HG02973 (cell line): ENCODE results near the gene PLA2R1.

Source experiments
- ATAC-seq: cut with Tn5 transposase; IDR thresholded peaks from one replicate; pipeline ENCODE4 v1.9.1; 2021; ENCODE audit warnings: moderate library complexity; ENCODE audit not compliant: unreplicated experiment

Gene PLA2R1

DNA sequence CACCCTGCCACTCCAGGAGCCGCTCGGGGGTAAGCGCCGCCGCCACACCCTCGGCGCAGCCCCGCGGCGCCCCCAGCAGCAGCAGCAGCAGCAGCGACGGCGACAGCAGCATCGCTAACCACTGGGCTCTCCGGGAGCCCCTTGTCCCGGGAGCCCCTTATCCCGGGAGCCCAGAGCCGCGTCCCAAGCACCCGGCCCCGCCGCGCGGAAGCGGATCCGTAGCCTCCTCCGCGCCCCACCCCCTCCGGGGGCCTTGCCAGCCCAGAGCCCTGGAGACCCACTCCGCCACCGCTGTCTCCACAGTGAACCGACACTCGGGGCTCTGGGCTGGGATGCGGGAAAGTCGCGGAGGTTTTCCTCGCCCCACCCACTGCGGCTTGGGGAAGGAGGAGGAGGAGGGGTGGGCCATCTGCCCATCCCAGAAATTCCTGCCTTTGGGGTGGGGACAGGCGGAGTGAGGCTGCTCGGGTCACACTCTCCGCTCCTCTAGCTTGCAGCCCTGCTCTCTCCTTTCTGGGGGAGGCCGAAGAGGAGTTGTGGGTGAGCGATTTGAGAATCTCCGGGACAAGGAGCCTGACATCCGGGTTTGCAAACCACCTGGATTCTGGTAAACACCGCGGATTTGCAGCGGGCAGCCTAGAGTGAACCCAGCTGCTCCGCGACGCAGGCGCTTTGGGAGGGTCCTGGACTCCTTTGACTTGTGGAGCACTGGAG lies at the start of gene PLA2R1:
PLA2R1 (minus strand) TSS at position 324 of the 714 bp plus-strand sequence; CDS start at position 112, 212 bp downstream.
- ATAC-seq: no peak

DNA sequence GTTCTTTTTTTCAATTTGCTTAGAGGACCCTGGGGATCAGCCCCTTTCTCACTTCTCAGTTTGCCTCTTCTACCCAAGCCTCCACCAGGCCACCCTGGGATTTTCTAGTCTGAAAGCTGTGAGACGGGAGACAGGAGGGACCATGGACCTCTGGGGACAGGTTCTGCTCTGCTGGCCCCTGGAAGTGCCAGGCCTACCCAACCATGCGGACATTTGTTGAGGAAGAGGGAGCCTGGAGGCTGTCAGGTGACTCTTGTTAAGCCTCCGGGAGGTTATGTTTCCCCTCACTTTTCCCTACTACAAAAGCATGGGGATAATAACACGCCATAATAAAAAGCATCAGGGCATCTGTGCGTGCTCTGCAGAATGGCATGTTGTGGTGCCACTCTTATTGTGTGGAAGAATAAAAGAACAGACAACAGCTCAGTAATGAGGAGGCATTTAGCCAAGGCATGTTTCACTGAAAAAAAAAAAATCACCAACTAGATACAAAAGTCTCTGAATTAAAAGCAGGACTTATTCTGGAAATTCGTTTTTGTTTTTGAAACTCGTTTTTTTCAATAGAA lies 48.3 kb upstream of the PLA2R1 start:
- ATAC-seq: no peak

DNA sequence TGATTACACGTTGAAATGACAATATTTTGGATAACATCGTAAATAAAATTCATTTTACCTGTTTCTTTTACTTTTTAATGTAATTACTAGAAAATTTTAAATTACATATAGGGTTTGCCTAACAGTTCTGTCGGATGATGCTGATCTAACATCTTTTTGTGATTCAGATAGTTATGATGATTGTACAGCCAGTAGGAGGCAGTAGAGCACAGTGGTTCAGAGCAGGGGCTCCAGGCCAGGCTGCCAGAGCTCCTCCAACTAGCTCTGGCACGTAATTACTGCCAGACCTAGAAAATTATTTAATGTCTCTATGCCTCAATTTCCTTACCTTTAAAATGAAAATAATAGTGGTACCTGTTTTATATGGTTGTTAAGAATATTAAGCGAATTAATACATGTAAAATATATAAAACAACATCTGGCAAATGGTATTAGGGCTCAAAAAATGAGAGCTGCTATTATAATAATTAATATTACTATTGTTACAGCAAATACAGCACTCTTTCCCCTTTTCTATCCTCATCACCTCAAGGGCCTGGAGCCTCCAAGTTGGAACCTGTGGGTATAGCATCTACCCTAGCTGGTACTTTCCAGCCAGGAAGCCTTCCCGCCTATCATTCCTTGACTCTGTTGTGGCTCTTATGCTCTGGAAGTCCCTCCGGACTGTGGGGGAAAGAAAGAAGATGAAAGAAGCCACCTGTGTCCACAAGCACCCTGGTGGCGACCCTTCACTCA lies 47.7 kb upstream of the PLA2R1 start:
- peak; percentile 79 for ATAC-seq

DNA sequence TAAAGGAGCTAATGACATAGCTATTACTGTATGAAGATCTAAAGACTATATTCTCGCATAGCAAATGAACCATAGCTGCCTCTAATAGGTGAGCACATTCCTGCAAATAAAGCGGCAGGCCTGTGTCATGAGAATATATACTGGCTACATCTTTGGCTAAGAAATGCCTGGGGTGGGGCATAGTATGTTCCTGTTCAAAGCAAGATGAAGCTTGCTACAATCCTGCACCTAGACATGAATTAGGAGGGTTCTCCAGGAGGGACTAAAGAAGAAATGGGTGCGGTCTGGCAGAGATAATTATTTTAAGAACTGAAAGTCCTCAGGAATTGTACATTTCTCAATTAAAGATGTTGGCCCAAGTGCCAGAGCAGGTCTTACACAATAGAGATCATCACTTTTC lies 46.8 kb upstream of the PLA2R1 start:
- no peak for ATAC-seq

DNA sequence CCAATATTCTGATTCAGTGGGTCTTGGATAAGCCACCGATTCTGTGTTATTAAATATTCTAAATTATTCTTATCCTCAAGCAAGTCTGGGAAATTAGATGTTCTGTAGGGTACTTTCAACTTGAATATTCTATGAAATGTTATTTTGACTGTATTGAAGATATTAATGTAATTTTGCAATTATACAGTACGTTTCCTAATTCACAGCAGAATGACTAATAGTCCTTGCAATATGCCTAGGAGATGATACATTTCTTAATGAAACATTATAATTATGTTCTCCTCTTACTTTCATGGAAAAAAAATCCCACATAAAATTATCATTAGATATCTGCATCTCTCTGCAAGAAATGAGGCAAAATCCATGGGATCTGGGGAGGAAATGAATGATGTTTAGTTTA lies 46.2 kb upstream of the PLA2R1 start:
- no peak for ATAC-seq

DNA sequence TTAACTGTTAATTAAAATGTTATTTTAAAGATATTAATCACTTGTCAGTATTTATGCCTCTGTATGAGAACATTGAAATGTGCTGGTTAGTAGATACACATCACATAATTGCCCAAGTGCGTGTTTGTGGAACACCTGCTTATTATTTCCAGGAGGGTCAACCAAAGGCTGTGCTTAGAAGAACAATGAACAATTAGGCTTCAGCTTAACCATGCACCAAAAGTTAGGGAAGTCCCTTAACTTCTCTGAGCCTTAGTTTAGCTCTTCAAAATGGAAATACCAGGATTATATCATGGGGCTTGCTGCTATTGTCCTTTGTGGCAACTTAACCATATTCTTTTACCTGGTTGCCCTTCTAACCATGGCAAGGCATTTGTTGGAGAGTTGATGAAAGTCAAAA lies 43.0 kb upstream of the PLA2R1 start:
- ATAC-seq: no peak

DNA sequence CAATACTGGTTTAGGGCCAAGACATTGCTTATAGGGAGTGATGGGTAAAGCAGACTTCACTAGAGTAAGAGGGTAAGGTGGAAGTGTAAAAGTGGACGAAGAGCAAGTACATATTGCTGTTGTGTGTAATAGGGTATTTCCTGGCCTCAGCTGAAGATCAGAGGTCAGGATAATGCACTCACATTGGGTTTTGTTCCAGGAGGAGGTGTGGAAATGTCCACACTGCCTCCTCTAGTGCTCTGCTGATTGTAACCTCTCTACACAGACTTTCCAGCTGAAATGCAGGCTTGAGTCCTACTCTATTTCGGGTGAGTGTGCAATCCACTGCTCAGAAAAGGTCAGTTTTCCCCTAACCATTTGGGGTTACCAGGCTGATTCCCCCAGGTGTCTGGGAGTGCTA lies 41.7 kb upstream of the PLA2R1 start:
- ATAC-seq: no peak

DNA sequence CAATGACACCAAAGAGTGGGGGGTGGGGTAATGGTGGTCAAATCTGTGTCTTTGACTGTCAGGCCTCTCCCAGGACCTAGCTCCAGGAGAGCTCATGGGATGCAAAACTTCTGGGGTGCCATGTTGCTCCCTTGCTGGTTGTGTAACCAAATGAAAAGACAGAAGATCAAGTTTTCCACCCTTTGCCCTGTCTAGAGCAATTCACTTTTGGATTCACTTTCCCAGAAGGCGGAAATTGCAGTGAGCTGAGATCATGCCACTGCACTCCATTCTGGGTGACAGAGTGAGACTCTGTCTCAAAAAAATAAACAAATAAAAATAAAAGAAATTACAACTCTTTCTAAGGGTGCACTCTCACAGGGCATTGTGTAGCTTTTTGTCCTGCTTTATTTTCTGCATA lies 34.9 kb upstream of the PLA2R1 start:
- ATAC-seq: no peak

DNA sequence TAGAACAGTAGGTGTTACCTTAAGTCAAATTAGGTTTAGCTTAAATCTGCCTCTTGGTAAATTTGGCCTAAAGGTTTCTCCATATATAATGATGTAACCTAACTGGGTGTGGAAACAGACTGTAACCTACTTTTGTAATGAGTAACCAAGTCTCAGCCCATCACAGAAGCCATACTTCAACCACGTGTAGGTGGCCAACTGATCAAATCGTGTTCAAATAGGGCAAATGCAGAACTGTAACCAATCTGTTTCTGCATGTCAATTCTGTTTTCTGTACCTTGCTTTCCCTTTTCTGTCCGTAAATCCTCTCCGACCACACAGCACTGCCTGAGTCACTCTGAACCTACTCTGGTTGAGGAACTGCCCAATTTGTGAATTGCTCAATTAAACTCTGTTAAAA lies 34.0 kb upstream of the PLA2R1 start:
- ATAC-seq: no peak

DNA sequence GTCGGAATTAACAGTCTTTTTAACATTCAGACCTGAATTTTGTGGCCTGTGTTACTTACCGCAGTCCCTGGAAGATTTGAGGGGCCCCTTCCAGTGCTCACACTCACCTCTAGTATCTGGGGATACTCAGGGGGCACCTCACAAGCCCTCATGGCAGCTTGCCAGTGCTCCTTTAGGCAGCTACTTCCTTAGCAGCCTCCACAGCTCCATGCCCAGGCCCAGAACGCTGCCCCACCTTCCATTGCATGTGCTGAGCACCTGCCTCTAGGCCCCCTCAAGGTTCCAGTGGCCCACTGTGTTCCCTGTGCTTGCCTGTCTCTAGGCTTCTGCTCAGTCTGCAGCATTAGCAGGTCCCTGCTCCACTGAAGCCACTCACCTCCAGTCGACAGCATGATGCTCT lies 30.0 kb upstream of the PLA2R1 start:
- no peak for ATAC-seq

DNA sequence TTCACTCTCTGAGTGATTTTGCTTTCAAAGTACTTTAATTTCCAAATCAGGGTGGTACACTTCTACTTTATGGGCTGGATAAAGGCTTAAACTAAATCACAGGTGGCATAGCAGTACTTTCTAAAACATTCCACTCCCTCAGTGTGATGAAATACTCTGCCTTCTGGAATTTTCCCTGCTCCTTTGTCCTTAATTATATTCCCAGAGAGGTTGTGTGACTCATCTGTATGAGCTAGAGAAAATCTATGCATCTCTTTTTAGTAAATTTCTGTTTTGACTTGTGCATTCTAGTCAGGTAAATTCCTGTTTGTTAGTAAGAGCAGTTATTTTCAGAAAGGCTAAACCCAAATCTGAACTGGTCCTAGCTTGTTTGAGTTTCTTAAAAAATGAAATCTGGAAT lies 29.0 kb upstream of the PLA2R1 start:
- ATAC-seq: no peak

DNA sequence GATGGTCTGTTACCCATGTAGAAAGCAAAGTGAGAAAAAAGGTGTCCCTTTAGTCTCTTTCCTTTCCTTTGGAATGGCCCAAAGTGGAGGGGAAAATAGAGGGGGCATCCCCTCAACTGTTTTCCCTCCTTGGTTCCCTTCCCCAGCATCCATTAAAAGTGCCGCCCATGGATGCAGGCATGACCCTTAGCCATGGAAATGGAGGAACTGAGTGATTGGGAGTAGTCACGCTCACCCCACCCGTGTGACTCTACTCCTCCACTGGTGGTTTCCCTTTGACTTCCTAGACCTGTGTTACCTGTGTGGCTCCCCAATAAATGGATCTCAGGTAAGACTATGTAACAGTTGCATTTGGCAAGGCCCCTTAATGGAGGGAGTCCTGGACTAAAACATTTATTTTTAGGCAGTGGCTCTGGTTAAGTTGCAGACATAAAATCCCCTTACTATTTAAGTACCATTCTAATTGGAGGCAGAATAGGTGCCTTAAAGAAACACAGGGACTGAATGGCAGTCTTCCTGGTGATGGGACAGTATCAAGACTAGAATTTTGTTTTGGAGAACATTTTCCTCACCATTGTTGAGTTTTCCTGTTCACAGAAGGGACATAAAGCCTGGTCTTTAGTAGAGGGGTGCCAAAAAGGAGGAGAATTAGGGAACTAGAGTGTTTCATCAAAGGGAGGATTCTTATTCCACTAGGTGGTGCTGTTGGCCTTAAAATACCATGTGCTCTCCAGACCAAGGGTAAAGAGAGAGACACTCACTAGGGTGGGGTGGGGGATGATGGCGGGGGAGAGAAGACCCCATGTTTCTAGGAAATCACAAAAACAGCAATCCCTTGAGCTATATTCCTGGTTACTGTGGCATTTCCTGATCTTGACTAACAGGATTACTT lies 25.7 kb upstream of the PLA2R1 start:
- no peak for ATAC-seq

DNA sequence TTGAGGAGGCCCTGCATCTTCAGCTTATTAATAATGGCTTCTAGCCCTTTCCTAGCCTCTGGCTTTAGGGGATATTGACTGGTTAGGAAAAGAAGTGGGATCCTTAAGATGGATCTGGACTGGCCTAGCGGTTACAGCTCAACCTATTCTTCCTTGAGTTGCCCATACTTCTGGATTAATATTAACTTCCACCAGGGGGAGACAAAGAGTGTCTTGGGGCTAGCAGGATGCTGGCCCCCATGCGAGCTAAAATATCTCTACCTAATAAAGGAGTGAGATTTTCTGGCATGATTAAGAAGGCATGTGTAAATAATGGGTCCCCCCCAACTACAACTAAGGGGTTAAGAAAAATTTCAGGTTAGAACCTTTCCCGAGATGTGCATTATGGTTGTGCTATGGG lies 23.2 kb upstream of the PLA2R1 start:
- no peak for ATAC-seq

DNA sequence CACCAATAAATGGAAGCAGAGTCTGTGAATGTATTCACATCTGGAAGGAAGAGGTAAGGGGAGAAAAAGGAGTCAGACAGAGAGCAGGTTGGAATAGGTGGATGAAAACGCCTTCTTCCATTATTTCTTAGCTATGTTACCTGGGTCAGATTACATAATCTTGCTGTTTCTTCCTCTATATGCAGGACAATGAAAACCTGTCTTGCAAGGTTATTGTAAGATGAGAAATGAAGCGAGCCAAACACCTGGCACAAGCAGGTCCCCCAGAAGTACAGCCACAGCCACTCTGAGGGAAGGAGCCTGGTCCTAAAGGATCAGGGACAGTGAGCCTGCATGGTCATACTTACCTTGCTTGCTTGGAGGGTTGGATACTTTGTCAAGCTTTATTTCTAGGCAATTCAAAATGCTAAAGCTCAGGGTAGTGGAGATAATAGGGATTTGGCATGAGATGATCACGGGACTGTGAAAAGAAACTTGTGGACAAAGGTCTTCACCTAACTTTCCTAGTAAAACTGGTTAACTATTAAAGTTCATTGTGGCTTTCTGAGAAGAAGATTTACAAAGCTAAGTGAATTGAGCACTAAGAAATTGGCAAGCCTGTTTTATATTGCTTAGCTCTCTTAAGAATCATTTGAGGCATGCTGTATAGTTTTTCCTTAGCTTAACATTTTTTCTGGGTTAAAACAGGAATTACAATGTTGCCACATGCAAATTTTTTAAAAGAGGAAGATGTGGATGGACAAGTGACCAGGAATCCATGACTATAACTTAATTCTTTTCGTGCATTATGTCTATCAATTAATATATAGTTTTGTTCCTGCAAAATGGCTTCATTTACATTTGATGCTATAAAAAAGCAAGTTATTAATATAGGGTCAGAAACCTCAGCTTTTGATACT lies 15.7 kb upstream of the PLA2R1 start:
- ATAC-seq: no peak

DNA sequence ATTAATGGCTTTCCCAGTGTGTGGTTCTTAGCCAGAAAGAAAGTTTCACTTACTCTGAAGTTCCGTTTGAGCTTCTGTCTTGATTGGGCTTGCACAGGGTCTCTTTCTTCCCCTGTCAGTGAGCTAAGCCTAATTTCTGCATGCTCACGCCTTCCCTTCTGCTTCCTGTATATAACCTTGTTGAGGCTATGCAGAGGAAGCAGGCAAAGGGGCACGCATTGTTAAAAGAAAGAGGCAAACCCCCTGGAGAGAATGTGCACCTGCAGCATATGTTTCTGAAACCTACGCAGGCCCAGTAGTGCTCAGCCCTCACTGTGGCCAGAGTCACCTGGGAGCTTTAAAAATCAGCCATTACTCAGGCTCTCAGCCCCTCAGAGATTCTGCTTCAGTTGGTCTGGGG lies 14.5 kb upstream of the PLA2R1 start:
- ATAC-seq: no peak

DNA sequence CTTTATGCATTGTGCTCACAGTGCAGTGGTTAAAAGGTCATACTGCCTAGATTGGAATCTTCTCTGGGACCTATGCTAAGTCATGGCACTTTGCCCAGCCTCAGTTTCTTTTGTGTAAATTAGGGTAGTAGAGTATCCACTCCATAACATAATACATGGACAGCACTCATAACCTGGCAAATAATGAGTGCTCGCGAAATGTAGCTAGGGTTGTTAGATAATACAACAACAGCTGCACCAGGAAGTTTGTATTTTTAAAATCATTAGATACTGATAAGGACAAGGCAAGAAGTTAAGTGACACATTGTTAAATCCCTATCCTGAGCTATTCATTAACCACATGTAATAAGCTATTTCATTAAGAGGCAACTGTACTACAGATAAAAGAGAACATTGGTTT lies 13.8 kb upstream of the PLA2R1 start:
- no peak for ATAC-seq

DNA sequence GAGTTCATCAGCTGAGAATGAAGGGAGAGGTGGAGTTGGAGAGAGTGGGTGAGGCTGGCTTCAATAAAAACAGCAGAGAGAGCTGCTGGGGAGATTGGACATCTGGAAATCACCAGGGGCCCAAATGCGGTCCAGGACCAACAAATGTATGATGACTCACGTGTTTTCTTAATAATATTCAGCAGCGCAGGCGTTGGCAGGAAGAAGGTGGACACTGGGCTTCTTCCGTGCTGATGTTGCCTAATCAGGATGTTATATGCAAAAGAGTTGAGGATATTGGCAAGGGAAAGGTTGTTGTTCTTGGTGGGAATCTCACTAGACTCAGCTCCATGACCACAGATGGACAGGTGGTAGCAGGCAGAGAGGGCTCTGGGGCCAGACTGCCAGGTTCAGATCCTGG lies 12.8 kb upstream of the PLA2R1 start:
- no peak for ATAC-seq

DNA sequence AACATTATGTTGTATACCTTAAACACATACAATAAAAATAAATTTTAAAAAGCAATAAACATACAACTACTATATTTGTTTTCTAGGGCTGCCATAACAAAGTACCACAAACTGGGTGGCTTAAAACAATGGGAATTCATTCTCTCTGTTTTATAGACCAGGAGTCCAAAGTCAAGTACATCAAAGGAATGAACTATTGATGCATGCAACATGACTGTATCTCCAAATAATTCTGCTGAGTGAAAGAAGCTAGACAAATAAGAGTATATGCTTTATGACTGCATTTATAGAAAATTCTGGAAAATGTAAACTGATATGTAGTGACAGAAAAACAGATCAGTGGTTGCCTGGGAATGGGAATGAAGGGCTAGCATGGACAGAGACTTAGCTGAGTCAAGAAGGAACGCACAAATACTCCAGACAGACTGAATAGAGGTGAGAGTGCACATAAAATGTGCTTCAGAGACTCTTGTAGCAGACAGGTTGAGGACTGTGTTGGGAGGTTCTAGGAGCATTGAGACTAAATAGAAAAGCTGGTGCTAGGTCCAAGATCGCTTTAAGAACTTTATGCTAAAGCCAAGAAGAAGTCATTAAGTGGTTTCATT lies 11.0 kb upstream of the PLA2R1 start:
- ATAC-seq: no peak

DNA sequence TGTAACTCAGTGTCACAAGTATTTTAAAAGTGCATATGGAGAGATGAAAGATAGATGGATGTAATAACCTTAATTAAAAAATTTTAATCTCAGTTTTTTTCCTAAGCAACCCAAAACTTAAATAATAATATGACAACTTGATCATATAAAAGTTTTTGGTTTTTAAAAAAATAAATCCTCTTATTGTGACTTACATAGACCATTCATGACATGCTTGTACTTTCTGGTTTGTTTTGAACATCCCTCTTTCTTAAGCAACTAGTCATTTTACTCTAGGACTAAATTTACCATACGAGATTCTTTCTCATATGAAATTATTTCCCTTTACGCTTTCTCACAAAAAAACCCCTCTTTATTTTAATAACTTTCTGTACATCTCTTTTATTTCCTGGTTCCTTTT lies 6.5 kb upstream of the PLA2R1 start:
- no peak for ATAC-seq

DNA sequence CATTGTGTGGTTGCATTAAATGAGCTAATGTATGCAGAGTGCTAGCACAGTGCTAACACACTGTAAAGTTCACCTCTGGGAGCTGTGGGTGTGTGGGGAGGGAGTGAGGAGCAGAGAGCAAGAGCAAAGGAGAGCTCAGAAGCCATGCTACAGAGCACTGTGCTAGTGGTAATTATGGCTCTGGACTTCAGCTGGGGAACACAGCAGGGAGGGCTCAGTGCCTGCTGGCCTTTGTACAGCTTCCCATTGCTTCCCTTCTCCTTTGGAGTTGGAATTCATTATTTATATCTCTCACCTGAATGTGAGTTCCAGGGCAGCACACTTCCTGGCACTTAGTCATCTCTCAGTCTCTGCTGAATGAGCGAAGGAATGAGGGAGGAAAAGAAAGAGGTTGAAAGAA lies 2.5 kb upstream of the PLA2R1 start:
- no peak for ATAC-seq
